Small intestine (tissue), 7 donors: ENCODE results near the gene RNF19B. TPM values are rescaled to one million over a fixed set of nuclear protein-coding genes. Genes with fewer than 3 reads are reported as not detected.

Experiments used
- DNase-seq, 2 donors: peaks; one replicate each; pipeline versions ENCODE4 v3.0.0 to v3.0.0-alpha.2; 2013
- FAIRE-seq: peaks from 2 replicates; lab custom pipeline; 2012; peaks lifted over from hg19 to GRCh38; lab: Jason Lieb, UNC
- H3K27ac ChIP-seq, 3 donors: one replicate each; pipeline ENCODE4 v1.5.1; 2013; ENCODE audit warnings: low read length in 2 of 3, mild to moderate bottlenecking in 2 of 3, control low read depth in 1 of 3, inconsistent platforms in 1 of 3, low read depth in 1 of 3, moderate library complexity in 1 of 3
- H3K27me3 ChIP-seq, 3 donors: one replicate each; pipeline ENCODE4 v1.6.1; 2013; ENCODE audit warnings: low read length in 3 of 3, inconsistent platforms in 1 of 3; ENCODE audit not compliant: control insufficient read depth in 3 of 3, insufficient read depth in 3 of 3
- H3K36me3 ChIP-seq, 3 donors: one replicate each; pipeline ENCODE4 v1.6.1; 2013; ENCODE audit warnings: low read length in 3 of 3, inconsistent platforms in 1 of 3, low read depth in 1 of 3, mild to moderate bottlenecking in 1 of 3, moderate library complexity in 1 of 3; ENCODE audit not compliant: control insufficient read depth in 3 of 3, insufficient read depth in 2 of 3
- H3K4me1 ChIP-seq, 3 donors: one replicate each; pipeline ENCODE4 v1.6.1; 2013; ENCODE audit warnings: low read length in 2 of 3, inconsistent platforms in 1 of 3, low read depth in 1 of 3, mild to moderate bottlenecking in 1 of 3, moderate library complexity in 1 of 3; ENCODE audit not compliant: control insufficient read depth in 3 of 3, insufficient read depth in 2 of 3
- H3K4me3 ChIP-seq, 3 donors: one replicate each; pipeline ENCODE4 v1.5.1; 2013; ENCODE audit warnings: low read length in 3 of 3, control low read depth in 1 of 3, inconsistent platforms in 1 of 3, low read depth in 1 of 3, mild to moderate bottlenecking in 1 of 3, moderate library complexity in 1 of 3
- H3K9me3 ChIP-seq, 2 donors: one replicate each; pipeline ENCODE4 v1.6.1; 2013; ENCODE audit warnings: low read depth in 1 of 2, low read length in 1 of 2; ENCODE audit not compliant: control insufficient read depth in 2 of 2, insufficient read depth in 1 of 2
- WGBS, 3 donors: extraction: QIAGEN DNeasy Blood & Tissue Kit; methylation state at CpG; one replicate each; pipeline ENCODE4 v1.1.7; 2013; 5-methylcytosine and 5-hydroxymethylcytosine counted together
- polyA plus RNA-seq, 4 donors: library from polyadenylated mRNA; stranded (reverse) in 3 of 4; unstranded in 1 of 4; fragments of 200-250 nt in 3 of 4; fragments of 120-200 nt in 1 of 4; gene quantifications; one replicate each; pipeline versions ENCODE4 v1.2.1 to v1.2.3, GENCODE V29; 2013
- donor health status: healthy with polysubstance abuse.
- donor health status: control.
- donor health status: control.
- donor health status: Bipolar disorder and iron deficiency.
- donor health status: healthy.

RNF19B gene
- polyA plus RNA-seq, 4 donors: 20.8 to 29.2 (median 28.9) TPM

- no peak for DNase-seq
- Histone ChIP-seq H3K4me3 (no peak overlapping the region), H3K4me1 (peaks cover 4 to 37% (median 8%) of the 10 kb centered on the region in 3 donors), H3K36me3 (peaks cover 0 to 10% (median 0%) of the 10 kb centered on the region in 3 donors), H3K27ac (peak overlapping the region in 1 of 3 donors; percentile 64), H3K9me3 (no peaks in the 10 kb centered on the region), H3K27me3 (peaks cover 0 to 7% (median 3%) of the 10 kb centered on the region in 3 donors)
- 72 to 79% (median 76%) methylated on average over 6 of the region's 6 CpGs for whole genome bisulfite sequencing, 3 donors
- no peak for FAIRE-seq
Measured at GRCh38 chr1:32902535-32902920, 62.1 kb downstream of the RNF19B start.

GRCh38 chr1:32901823-32902534 lies 62.6 kb downstream of the RNF19B start:
- Histone ChIP-seq H3K4me3 (peak overlapping the region; percentile 66 to 78 (median 73)), H3K4me1 (peaks cover 0 to 32% (median 6%) of the 10 kb centered on the region in 3 donors), H3K27ac (peak overlapping the region; percentile 39 to 95 (median 87)), H3K9me3 (no peaks in the 10 kb centered on the region), H3K36me3 (peaks cover 0 to 13% (median 0%) of the 10 kb centered on the region in 3 donors), H3K27me3 (peaks cover 0 to 7% (median 3%) of the 10 kb centered on the region in 3 donors)
- 23 to 39% (median 35%) methylated on average over 22 to 24 of the region's 24 CpGs for WGBS, 3 donors
- no peak for DNase-seq
- FAIRE-seq: no peak

DNA sequence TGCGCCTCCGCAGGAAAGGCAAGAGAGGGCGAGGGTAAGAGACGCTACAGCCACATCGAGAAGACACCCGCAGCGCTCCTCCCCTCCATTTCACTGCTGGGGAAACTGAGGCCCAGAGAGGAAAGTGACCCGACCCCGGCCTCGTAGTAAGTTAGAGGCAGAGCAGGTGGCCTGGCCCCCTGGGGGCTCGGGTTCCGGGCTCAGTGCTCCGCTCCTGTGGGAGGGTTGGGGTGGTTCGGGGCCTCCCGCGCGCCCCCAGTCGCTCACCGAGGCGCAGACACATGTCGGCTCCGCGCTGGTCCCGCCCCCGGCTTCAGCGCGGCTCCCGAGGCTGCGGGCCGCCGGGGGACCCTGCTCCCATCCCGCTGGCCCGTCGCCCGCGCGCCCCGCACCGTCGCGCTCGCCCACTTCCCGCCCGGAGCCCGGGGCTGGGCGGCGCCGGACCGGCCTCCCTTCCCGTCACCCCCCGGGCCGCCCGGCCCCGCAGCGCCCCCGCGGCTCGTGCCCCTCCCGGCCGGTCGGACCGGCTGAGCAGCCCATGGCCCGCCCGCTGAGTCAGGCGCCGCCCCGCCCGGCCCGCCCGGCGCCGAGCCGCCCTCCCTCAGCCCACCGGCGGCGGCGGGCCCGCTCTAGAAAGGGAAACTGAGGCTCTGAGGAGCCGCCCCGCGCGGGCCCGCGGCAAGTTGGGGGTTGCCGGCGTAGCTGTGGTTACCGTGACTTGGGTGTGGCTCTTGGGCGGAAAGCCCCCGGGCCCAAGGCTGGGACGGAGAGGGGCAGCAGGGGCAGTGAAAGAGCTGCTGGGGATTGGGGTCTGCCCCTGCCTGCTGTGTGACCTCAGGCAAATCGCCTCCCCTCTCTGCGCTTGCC lies 63.4 kb downstream of the RNF19B start, which contains the start of gene TMEM54:
Gene TMEM54 (minus strand): TSS at position 434 of the 867 bp plus-strand sequence. CDS start 151 bp downstream, at position 283.
- peaks cover 0 to 26% (median 6%) of the 10 kb centered on the region in 3 donors for H3K4me1 ChIP-seq
- 1% methylated on average over 49 to 92 of the region's 92 CpGs for WGBS, 3 donors
- peak; percentile 77 to 87 for DNase-seq
- FAIRE-seq: no peak
- peak within 1 kb of the TSS; percentile 39 to 95 (median 87) for H3K27ac ChIP-seq
- H3K9me3 ChIP-seq: no peaks in the 10 kb centered on the region
- H3K4me3 ChIP-seq: peak within 1 kb of the TSS; percentile 66 to 78 (median 73)
- H3K27me3 ChIP-seq: peaks cover 0 to 7% (median 3%) of the 10 kb centered on the region in 3 donors
- peaks cover 0 to 15% (median 0%) of the 10 kb centered on the region in 3 donors for H3K36me3 ChIP-seq

- FAIRE-seq: no peak
- peak overlapping the region in 2 of 3 donors; percentile 67 to 85 for H3K27ac ChIP-seq
Measured at GRCh38 chr1:32900371-32900955, 64.1 kb downstream of the RNF19B start.

DNA sequence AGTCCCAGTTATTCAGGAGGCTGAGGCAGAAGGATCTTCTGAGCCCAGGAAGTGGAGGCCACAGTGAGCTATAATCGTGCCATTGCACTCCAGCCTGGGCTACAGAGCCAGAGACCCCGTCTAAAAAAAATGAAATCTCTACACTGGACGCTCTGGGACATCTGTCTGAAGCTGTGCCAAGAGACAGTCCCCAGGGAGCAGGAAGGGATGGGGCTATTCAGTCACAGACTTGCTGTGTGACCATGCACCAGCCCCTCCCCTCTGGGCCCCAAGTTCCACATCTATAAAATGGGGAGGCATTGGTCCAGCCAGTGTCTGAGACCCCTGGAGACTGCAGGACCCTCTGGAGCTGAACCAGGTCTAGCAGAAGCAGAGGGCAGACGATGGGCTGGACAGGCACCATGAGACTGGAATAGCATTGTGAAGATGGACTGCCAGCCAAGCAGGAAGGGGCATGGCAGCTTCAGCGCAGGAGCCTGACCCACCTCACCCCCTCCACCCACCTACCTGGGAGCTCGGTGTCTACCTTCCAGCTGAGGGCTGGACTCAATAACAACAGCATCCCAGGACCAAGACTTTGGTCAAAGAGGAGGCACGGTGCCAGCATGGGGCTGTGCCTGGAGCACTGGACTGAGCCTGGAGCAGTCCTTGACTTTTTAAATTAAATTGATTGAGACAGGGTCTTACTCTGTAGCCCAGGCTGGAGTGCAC lies 64.9 kb downstream of the RNF19B start:
- peaks cover 0 to 25% (median 0%) of the 10 kb centered on the region in 3 donors for H3K36me3 ChIP-seq
- WGBS, 3 donors: 46 to 66% (median 58%) methylated on average over 7 of the region's 7 CpGs
- FAIRE-seq (no peak), DNase-seq (peak in 1 of 2 donors; percentile 55)
- peaks cover 0 to 16% (median 2%) of the 10 kb centered on the region in 3 donors for H3K4me1 ChIP-seq
- peaks cover 0 to 7% (median 3%) of the 10 kb centered on the region in 3 donors for H3K27me3 ChIP-seq
- H3K27ac ChIP-seq: no peak overlapping the region
- peak overlapping the region in 2 of 3 donors; percentile 73 to 78 for H3K4me3 ChIP-seq
- no peaks in the 10 kb centered on the region for H3K9me3 ChIP-seq

More at GRCh38 chr1:32900371-32900955, 64.1 kb downstream of the RNF19B start:
- no peaks in the 10 kb centered on the region for H3K9me3 ChIP-seq
- WGBS, 3 donors: 3 to 19% (median 14%) methylated on average over 20 to 22 of the region's 22 CpGs
- peaks cover 0 to 20% (median 0%) of the 10 kb centered on the region in 3 donors for H3K36me3 ChIP-seq
- peak in 1 of 2 donors; percentile 42 for DNase-seq
- peaks cover 0 to 19% (median 2%) of the 10 kb centered on the region in 3 donors for H3K4me1 ChIP-seq
- H3K27me3 ChIP-seq: peaks cover 0 to 7% (median 3%) of the 10 kb centered on the region in 3 donors
- H3K4me3 ChIP-seq: peak overlapping the region; percentile 56 to 78 (median 73)

GRCh38 chr1:32898958-32899357 lies 65.7 kb downstream of the RNF19B start:
- Histone ChIP-seq H3K27ac (no peak overlapping the region), H3K9me3 (no peaks in the 10 kb centered on the region), H3K4me1 (peaks cover 0 to 9% (median under 1%) of the 10 kb centered on the region in 3 donors), H3K27me3 (peaks cover 0 to 7% (median 3%) of the 10 kb centered on the region in 3 donors), H3K4me3 (no peak overlapping the region), H3K36me3 (peaks cover 0 to 29% (median 0%) of the 10 kb centered on the region in 3 donors)
- FAIRE-seq (no peak), DNase-seq (no peak)
- 81 to 92% (median 86%) methylated on average over 3 of the region's 3 CpGs for WGBS, 3 donors

DNA sequence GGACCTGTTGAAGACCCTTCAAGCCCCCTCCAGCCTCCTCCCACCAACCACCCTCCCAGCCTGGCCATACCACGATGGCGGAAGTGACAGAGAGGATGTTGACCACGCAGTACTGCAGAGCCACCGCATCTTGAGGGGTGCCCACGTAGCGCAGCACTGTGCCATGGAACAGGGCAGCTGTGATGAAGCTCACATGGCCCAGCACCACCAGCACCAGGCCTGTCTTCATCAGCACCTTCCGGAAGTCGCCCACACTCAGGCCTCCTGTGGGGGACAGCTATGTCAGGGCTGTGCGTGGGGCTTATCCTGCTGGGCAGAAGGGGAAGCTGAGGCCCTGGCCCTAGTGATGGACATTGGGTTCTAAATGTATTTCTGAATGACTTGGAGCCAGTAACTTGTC lies 66.6 kb downstream of the RNF19B start:
- Histone ChIP-seq H3K4me1 (peaks cover 0 to 14% (median 0%) of the 10 kb centered on the region in 3 donors), H3K4me3 (no peak overlapping the region), H3K9me3 (no peaks in the 10 kb centered on the region), H3K36me3 (peaks cover 0 to 29% (median 0%) of the 10 kb centered on the region in 3 donors), H3K27ac (no peak overlapping the region), H3K27me3 (peaks cover 0 to 11% (median 3%) of the 10 kb centered on the region in 3 donors)
- 91 to 92% (median 92%) methylated on average over 9 of the region's 9 CpGs for WGBS, 3 donors
- DNase-seq (no peak), FAIRE-seq (no peak)
